NCI-H1694 treated with DMSO at 0.1 percent for 48 hours (cell line): ENCODE results near the gene SCFD2.
"Not testable (repeated sequence)": the region's sequence is repeated elsewhere in the genome, so short reads cannot be mapped to it uniquely, and the experiment has no call there.

Experiments used
- DNase-seq: peaks from one replicate; lab custom pipeline; 2025; lab: John Stamatoyannopoulos, UW

SCFD2 gene

DNA sequence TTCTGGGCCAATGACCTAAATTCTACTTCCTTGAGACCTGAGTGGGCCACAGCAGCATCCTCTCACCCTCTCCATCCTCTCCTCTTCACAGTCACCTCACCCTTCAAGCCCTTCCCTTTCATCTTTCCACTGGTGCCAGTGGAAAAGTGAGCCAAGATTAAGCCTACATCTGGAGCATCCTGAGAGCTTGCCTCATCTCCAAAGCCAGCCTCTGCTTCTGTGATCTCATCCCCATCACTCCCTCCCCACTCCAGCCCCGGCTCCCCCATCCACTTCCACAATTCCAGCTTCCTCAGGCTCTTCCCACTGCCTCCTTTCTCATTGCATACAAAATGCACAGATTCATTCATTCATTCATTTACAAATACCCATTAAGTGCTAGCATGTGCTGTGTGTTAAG lies 513.8 kb downstream of the SCFD2 start:
- DNase-seq: no peak

GRCh38 chr4:52850406-52851124 lies 515.3 kb downstream of the SCFD2 start:
- DNase-seq: no peak

DNA sequence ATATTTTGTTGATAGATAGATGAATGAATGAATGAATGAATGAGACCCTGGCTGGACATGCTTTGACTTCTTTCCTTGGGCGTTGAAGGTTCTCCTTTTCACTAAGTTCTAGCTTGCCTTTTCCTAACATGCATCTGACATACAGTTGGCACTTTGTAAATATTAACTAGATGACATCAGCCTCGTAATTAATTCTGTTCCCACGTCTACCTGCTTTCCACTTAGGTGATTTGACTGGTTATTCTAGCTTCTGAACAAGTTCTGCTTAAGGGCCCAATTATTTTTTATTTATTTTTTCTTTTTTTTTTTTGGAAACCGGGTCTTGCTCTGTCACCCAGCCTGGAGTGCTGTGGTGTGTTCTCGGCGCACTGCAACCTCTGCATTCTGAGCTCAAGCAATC lies 517.6 kb downstream of the SCFD2 start:
- no peak for DNase-seq

- no peak for DNase-seq
Measured at GRCh38 chr4:52846502-52846901, 519.4 kb downstream of the SCFD2 start.

DNA sequence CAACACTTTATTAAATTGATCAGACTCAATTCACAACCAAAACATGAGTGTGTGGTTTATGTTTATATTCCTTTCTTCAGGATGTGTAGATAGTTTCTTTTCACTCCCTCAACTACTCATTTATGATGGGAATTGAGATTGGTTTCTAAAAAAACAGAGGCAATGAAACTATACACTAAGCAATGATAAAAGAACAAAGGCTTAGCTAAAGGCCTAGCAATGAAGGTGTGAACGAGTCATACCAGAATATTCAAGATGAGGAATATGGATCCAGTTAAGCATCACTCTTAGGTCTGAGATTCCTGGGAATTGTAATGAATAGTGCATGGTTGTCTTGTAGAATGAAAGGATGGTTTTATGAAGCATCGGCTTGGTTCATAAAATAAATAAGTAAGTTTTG lies 521.3 kb downstream of the SCFD2 start:
- DNase-seq: no peak

- no peak for DNase-seq
Measured at GRCh38 chr4:52843958-52844357, 521.9 kb downstream of the SCFD2 start.

GRCh38 chr4:52843351-52843750 lies 522.5 kb downstream of the SCFD2 start:
- DNase-seq: no peak

- no peak for DNase-seq
Measured at GRCh38 chr4:52842792-52843191, 523.1 kb downstream of the SCFD2 start.

DNA sequence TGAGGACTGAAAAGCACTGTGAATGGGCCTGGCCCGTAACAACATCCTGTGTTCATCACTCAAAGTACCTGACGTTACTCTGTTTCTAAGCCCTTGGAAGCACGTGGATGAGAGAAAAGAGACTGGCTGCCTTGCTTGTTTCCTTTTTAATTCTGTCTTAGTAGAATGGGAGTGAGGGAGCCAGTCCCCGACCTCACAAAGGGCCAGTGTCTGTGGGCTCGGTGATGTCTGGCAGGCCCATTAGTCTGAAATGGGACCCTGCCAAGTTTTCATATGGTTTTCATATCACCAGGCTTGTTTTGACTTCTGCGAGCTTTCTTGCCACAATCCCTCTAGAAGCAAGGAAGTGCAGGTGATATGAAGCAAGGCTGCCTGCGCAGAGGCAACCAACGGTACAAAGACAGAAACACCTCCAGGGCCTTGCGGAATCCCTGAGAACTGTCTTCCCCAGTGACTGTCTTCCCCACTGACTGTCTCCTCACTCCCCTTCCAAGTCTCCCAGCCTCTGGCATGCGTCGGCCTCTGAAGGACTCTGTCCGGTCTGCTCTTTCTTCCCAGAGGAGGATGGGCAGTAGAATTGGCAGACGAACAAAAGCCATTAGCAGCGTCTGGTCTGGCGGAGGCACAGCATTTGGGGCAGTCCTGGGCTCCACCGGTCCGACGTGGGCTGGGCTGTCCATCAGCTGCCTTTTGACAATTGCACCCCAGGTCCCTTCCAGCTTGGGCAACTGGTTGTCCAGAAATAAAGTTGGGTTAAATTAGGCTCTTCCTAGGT lies 524.0 kb downstream of the SCFD2 start:
- DNase-seq: no peak

- no peak for DNase-seq
Measured at GRCh38 chr4:52840531-52841370, 525.1 kb downstream of the SCFD2 start.

DNA sequence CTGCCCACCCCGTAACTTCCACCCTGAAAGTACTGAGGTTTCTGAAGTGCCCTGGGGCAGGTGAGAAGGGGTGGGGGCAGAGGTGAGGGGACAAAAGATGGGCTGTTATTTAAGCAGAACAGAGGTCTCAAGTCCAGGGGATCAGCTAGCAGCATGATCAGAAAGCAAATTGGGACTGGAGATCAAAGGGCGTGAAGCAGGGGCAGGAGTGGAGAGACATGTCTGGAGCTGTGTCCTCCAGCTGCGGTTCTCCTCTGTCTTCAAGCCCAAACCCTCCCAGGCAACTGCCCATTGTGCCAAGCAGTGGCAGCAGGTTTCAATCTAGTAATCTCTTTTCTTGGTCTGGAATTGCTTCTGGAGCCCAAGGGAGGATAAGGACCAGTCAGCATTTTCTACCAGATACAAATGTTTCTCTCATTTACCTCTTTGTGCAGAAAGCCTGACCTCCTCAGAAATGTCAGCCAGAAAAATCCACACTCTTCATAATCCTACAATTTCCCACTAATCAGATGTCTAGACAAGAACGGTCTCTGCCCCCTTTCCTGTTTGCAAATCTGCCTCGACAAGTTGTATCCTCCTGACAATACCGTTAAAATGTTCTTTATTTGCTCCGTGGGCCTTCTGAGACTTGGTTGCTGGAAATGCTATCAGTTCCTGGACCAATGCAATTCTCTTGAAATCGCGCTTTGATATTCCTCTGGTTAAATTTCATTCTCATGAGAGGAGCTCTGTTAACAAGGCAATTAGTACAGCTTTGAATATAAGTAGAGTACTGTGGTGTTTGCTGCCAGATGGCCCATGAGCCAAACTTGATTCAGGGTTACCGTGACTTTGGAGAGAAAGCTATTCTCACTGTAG lies 526.9 kb downstream of the SCFD2 start:
- peak; percentile 92 for DNase-seq

GRCh38 chr4:52837716-52838558 lies 527.9 kb downstream of the SCFD2 start:
- DNase-seq: peak; percentile 92

DNA sequence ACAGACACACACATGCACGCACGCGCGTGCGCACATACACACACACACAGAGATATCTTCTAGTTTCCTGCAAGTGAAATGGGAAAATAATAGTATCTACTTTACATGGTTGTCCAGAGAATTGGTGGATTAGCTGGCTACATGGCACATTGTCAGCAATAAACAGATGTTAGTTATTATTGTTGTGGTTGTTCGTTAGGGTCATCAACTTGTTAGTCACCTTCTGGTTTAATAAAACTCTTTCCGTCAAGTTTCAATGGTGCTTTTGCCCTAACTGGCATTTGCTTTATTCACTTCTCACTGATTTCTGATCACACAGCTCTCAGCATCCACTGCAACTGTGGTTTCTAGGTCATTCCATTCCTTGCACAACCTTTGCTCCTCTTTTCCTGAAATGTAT lies 529.2 kb downstream of the SCFD2 start:
- DNase-seq: no peak

DNA sequence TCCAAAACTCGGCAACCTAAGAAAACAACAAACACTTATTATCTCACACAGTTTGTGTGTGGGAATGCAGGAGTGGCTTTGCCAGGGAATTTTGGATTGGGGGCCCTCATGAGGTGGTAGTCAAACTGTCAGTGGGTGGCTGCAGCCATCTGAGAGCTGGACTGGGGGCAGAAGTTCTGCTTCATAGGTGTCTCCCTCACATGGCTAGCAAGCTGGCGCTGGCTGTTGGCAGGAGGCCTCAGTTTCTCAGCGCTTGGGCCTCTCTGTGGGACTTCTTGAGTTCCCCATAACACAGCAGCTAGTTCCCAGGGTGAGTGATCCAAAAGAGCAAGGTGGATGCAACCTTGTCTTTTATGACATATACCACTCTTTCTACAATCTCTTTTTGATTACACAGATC lies 529.7 kb downstream of the SCFD2 start:
- DNase-seq: no peak

- not testable (repeated sequence) for DNase-seq
Measured at GRCh38 chr4:52834641-52835456, 531.0 kb downstream of the SCFD2 start.

GRCh38 chr4:52833941-52834525 lies 531.8 kb downstream of the SCFD2 start:
- DNase-seq: no peak

- no peak for DNase-seq
Measured at GRCh38 chr4:52825460-52826090, 540.3 kb downstream of the SCFD2 start.

DNA sequence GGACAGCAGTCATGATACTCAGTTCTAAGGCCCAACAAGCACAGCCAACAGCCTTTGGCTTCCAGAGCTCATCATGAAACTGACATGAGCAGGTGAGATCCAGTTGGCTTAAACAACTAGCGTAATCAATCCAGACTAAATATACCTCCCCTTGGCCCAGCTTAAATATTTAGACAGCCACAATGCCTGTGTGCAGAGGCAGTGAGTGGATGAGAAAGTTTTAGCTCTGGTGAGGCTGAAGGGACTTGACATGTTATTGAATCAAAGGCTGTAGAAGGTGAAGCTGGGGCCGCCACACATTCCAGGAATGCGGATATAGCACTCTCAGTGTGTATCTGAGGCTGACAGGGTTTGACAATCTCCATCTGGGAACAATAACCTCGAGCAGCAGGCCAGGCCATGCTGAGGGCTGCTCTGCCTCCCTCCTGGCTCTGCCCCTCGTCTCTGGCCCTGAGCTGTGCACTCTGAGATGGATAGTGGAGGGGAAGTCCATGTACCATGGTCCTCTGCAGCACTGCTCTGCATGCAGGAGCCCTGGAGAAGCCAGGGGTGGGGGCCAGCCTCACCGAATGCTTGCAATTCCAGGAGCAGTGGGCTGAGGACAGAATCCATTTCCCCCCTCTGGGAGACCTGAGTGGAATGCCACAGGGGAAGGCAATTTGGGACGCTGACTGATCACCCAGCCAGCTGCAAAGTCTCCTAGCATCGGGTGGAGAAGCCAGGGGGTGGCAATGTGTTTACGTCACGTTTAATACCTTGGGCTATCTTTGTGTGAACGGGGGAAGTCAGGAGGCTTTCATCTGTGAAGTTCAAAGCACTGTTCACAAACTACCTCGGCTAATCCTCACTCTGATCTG lies 541.0 kb downstream of the SCFD2 start:
- no peak for DNase-seq
